Endothelial cell (in vitro differentiated cells): ENCODE results near the gene TAF15. TPM values are rescaled to one million over a fixed set of nuclear protein-coding genes. Genes with fewer than 3 reads are reported as not detected.

Experiments
- DNase-seq: peaks from one replicate; pipeline ENCODE4 v3.0.0; 2021; ENCODE audit warnings: low spot score
- H3K27ac Mint-ChIP-seq: one replicate; pipeline ENCODE4 v1.8.0; 2021; ENCODE audit warnings: mixed read lengths, inconsistent platforms; ENCODE audit not compliant: unreplicated experiment
- H3K27me3 Mint-ChIP-seq: one replicate; pipeline ENCODE4 v1.8.0; 2021; ENCODE audit warnings: mild to moderate bottlenecking, moderate library complexity, mixed read lengths, inconsistent platforms; ENCODE audit not compliant: unreplicated experiment
- H3K36me3 Mint-ChIP-seq: one replicate; pipeline ENCODE4 v1.8.0; 2021; ENCODE audit warnings: mild to moderate bottlenecking, low read depth, mixed read lengths, inconsistent platforms; ENCODE audit not compliant: unreplicated experiment
- H3K4me1 Mint-ChIP-seq: one replicate; pipeline ENCODE4 v1.8.0; 2021; ENCODE audit warnings: mild to moderate bottlenecking, mixed read lengths, inconsistent platforms; ENCODE audit not compliant: unreplicated experiment
- H3K4me3 Mint-ChIP-seq: one replicate; pipeline ENCODE4 v1.8.0; 2021; ENCODE audit warnings: mild to moderate bottlenecking, mixed read lengths, inconsistent platforms; ENCODE audit not compliant: unreplicated experiment
- H3K9me3 Mint-ChIP-seq: one replicate; pipeline ENCODE4 v1.8.0; 2021; ENCODE audit warnings: mixed read lengths, inconsistent platforms; ENCODE audit not compliant: unreplicated experiment
- CTCF ChIP-seq: fragments of 200-600 bp; sonication (generic); IDR thresholded peaks from one replicate; pipeline ENCODE4 v1.5.0; 2021; ENCODE audit warnings: antibody characterized with exemption; ENCODE audit not compliant: unreplicated experiment
- total RNA-seq: library from RNA; stranded (reverse); fragmentation: NEBNext Ultra II Directional; extraction: Animal tissue kit (Norgen Biotek cat#: 25700); gene quantifications from one replicate; pipeline ENCODE4 v1.2.1, GENCODE V29; 2021; ENCODE audit not compliant: unreplicated experiment

The TAF15 gene
- total RNA-seq, 1 donor from 2014 or later, result 188 TPM

GRCh38 chr17:35892091-35893035 lies 83.1 kb downstream of the TAF15 start:
- no peak for TF ChIP-seq CTCF
- Mint-ChIP-seq H3K27ac (no peak overlapping the region), H3K9me3 (no peaks in the 10 kb centered on the region), H3K4me3 (no peak overlapping the region), H3K4me1 (peaks cover 15% of the 10 kb centered on the region), H3K36me3 (no peaks in the 10 kb centered on the region), H3K27me3 (no peaks in the 10 kb centered on the region)
- no peak for DNase-seq

- Mint-ChIP-seq H3K36me3 (no peaks in the 10 kb centered on the region), H3K9me3 (no peaks in the 10 kb centered on the region), H3K4me3 (no peak overlapping the region), H3K4me1 (peaks cover 15% of the 10 kb centered on the region), H3K27me3 (no peaks in the 10 kb centered on the region), H3K27ac (no peak overlapping the region)
- DNase-seq, result no peak
- no peak for TF ChIP-seq CTCF
Observed at GRCh38 chr17:35893751-35894150, 84.5 kb downstream of the TAF15 start.

GRCh38 chr17:35894206-35894605 lies 84.9 kb downstream of the TAF15 start:
- no peak for DNase-seq
- no peak for TF ChIP-seq CTCF
- Mint-ChIP-seq H3K27me3 (no peaks in the 10 kb centered on the region), H3K4me1 (peaks cover 15% of the 10 kb centered on the region), H3K4me3 (no peak overlapping the region), H3K36me3 (no peaks in the 10 kb centered on the region), H3K27ac (no peak overlapping the region), H3K9me3 (no peaks in the 10 kb centered on the region)

- no peak overlapping the region for H3K4me3 Mint-ChIP-seq
- no peak overlapping the region for H3K27ac Mint-ChIP-seq
- no peaks in the 10 kb centered on the region for H3K36me3 Mint-ChIP-seq
- H3K27me3 Mint-ChIP-seq, result no peaks in the 10 kb centered on the region
- TF ChIP-seq CTCF, result no peak
- peaks cover 11% of the 10 kb centered on the region for H3K4me1 Mint-ChIP-seq
- DNase-seq, result no peak
- no peaks in the 10 kb centered on the region for H3K9me3 Mint-ChIP-seq
Observed at GRCh38 chr17:35895636-35896587, 86.6 kb downstream of the TAF15 start.

Other genes with a start within 250 kb of the TAF15 start
- gene SLFN14, start 248.7 kb upstream of the TAF15 start, total RNA-seq, result 0.95 TPM
- gene PEX12, start 230.9 kb upstream of the TAF15 start, total RNA-seq, result 4.4 TPM
- gene AP2B1, start 222.2 kb upstream of the TAF15 start, total RNA-seq, result 330 TPM
- 1.7 TPM for gene RASL10B, start 77.8 kb upstream of the TAF15 start, total RNA-seq
- gene GAS2L2, start 56.2 kb upstream of the TAF15 start, total RNA-seq, result 0.10 TPM
- 0.90 TPM for gene C17orf50, start 48.6 kb upstream of the TAF15 start, total RNA-seq
- 10.6 TPM for gene MMP28, start 13.8 kb upstream of the TAF15 start, total RNA-seq
- gene HEATR9, start 59.4 kb downstream of the TAF15 start, total RNA-seq, result not detected
- not detected for gene CCL5, start 70.9 kb downstream of the TAF15 start, total RNA-seq
- gene RDM1, start 121.3 kb downstream of the TAF15 start, total RNA-seq, result 0.67 TPM
- gene LYZL6, start 134.2 kb downstream of the TAF15 start, total RNA-seq, result not detected
- gene CCL16, start 172.0 kb downstream of the TAF15 start, total RNA-seq, result not detected
- not detected for gene CCL14, start 177.2 kb downstream of the TAF15 start, total RNA-seq
- not detected for gene CCL15, start 192.1 kb downstream of the TAF15 start, total RNA-seq
- gene CCL23, start 208.5 kb downstream of the TAF15 start, total RNA-seq, result not detected